Measurements from ENCODE around the gene LHFPL2.
A peak's percentile ranks its signal among the peaks of the same experiment; 100 is the strongest.

Gene LHFPL2

GRCh38 chr5:78568212-78568611 is 80.4 kb downstream of the LHFPL2 start:
- Histone ChIP-seq H3K4me1 (ENCODE audit: control insufficient read depth, insufficient read depth, low read length, poor library complexity, severe bottlenecking) (peaks cover 2% of the 10 kb centered on the region), H3K27ac (ENCODE audit: low read depth, low read length, severe bottlenecking) (peak overlapping the region; percentile 46), H3K36me3 (ENCODE audit: control insufficient read depth, insufficient read depth, low read length) (peaks cover 15% of the 10 kb centered on the region), H3K9me3 (ENCODE audit: control insufficient read depth, low read length) (no peaks in the 10 kb centered on the region), H3K4me3 (ENCODE audit: extremely low read depth, insufficient read depth, low read length, poor library complexity, severe bottlenecking) (no peak overlapping the region)
- WGBS, 2 experiments (ENCODE audit: insufficient coverage in 2 of 2) = 72 to 100% methylated on average over 1 to 5 of the region's 5 CpGs

- WGBS, 2 experiments (ENCODE audit: insufficient coverage in 2 of 2) = 86 to 89% methylated on average over 1 to 2 of the region's 3 CpGs
- Histone ChIP-seq H3K9me3 (ENCODE audit: control insufficient read depth, low read length) (no peaks in the 10 kb centered on the region), H3K4me1 (ENCODE audit: control insufficient read depth, insufficient read depth, low read length, poor library complexity, severe bottlenecking) (peaks cover 2% of the 10 kb centered on the region), H3K36me3 (ENCODE audit: control insufficient read depth, insufficient read depth, low read length) (peaks cover 15% of the 10 kb centered on the region), H3K4me3 (ENCODE audit: extremely low read depth, insufficient read depth, low read length, poor library complexity, severe bottlenecking) (no peak overlapping the region), H3K27ac (ENCODE audit: low read depth, low read length, severe bottlenecking) (peak overlapping the region; percentile 46)
These were observed 81.0 kb downstream of the LHFPL2 start for GRCh38 chr5:78567617-78568016.

GRCh38 chr5:78566747-78567425 is 81.7 kb downstream of the LHFPL2 start:
- 100% methylated on average over 1 of the region's 7 CpGs for WGBS, 2 experiments (ENCODE audit: insufficient coverage in 2 of 2)
- peaks cover 2% of the 10 kb centered on the region for H3K4me1 ChIP-seq (ENCODE audit: control insufficient read depth, insufficient read depth, low read length, poor library complexity, severe bottlenecking)
- H3K36me3 ChIP-seq (ENCODE audit: control insufficient read depth, insufficient read depth, low read length) = peaks cover 15% of the 10 kb centered on the region
- no peak overlapping the region for H3K4me3 ChIP-seq (ENCODE audit: extremely low read depth, insufficient read depth, low read length, poor library complexity, severe bottlenecking)
- no peaks in the 10 kb centered on the region for H3K9me3 ChIP-seq (ENCODE audit: control insufficient read depth, low read length)
- H3K27ac ChIP-seq (ENCODE audit: low read depth, low read length, severe bottlenecking) = no peak overlapping the region

- Histone ChIP-seq H3K9me3 (ENCODE audit: control insufficient read depth, low read length) (no peaks in the 10 kb centered on the region), H3K36me3 (ENCODE audit: control insufficient read depth, insufficient read depth, low read length) (peaks cover 15% of the 10 kb centered on the region), H3K27ac (ENCODE audit: low read depth, low read length, severe bottlenecking) (no peak overlapping the region), H3K4me1 (ENCODE audit: control insufficient read depth, insufficient read depth, low read length, poor library complexity, severe bottlenecking) (peaks cover 2% of the 10 kb centered on the region), H3K4me3 (ENCODE audit: extremely low read depth, insufficient read depth, low read length, poor library complexity, severe bottlenecking) (no peak overlapping the region)
- WGBS, 2 experiments (ENCODE audit: insufficient coverage in 2 of 2) = 100% methylated on average over 1 of the region's 1 CpG
These were observed 83.2 kb downstream of the LHFPL2 start for GRCh38 chr5:78565395-78565794.

GRCh38 chr5:78563621-78564020 is 85.0 kb downstream of the LHFPL2 start:
- no peaks in the 10 kb centered on the region for H3K9me3 ChIP-seq (ENCODE audit: control insufficient read depth, low read length)
- H3K4me3 ChIP-seq (ENCODE audit: extremely low read depth, insufficient read depth, low read length, poor library complexity, severe bottlenecking) = no peak overlapping the region
- H3K4me1 ChIP-seq (ENCODE audit: control insufficient read depth, insufficient read depth, low read length, poor library complexity, severe bottlenecking) = peaks cover 2% of the 10 kb centered on the region
- WGBS, 2 experiments (ENCODE audit: insufficient coverage in 2 of 2) = 69 to 93% methylated on average over 2 of the region's 2 CpGs
- H3K27ac ChIP-seq (ENCODE audit: low read depth, low read length, severe bottlenecking) = no peak overlapping the region
- peaks cover 15% of the 10 kb centered on the region for H3K36me3 ChIP-seq (ENCODE audit: control insufficient read depth, insufficient read depth, low read length)

- Histone ChIP-seq H3K4me3 (ENCODE audit: extremely low read depth, insufficient read depth, low read length, poor library complexity, severe bottlenecking) (no peak overlapping the region), H3K9me3 (ENCODE audit: control insufficient read depth, low read length) (no peaks in the 10 kb centered on the region), H3K36me3 (ENCODE audit: control insufficient read depth, insufficient read depth, low read length) (peaks cover 15% of the 10 kb centered on the region), H3K27ac (ENCODE audit: low read depth, low read length, severe bottlenecking) (no peak overlapping the region), H3K4me1 (ENCODE audit: control insufficient read depth, insufficient read depth, low read length, poor library complexity, severe bottlenecking) (no peaks in the 10 kb centered on the region)
- WGBS, 2 experiments (ENCODE audit: insufficient coverage in 2 of 2) = 71 to 100% methylated on average over 1 to 2 of the region's 3 CpGs
These were observed 85.8 kb downstream of the LHFPL2 start for GRCh38 chr5:78562714-78563330.

GRCh38 chr5:78562001-78562400 is 86.6 kb downstream of the LHFPL2 start:
- 83 to 100% methylated on average over 1 to 3 of the region's 3 CpGs for WGBS, 2 experiments (ENCODE audit: insufficient coverage in 2 of 2)
- no peak overlapping the region for H3K4me3 ChIP-seq (ENCODE audit: extremely low read depth, insufficient read depth, low read length, poor library complexity, severe bottlenecking)
- H3K9me3 ChIP-seq (ENCODE audit: control insufficient read depth, low read length) = no peaks in the 10 kb centered on the region
- no peak overlapping the region for H3K27ac ChIP-seq (ENCODE audit: low read depth, low read length, severe bottlenecking)
- H3K36me3 ChIP-seq (ENCODE audit: control insufficient read depth, insufficient read depth, low read length) = peaks cover 15% of the 10 kb centered on the region
- H3K4me1 ChIP-seq (ENCODE audit: control insufficient read depth, insufficient read depth, low read length, poor library complexity, severe bottlenecking) = no peaks in the 10 kb centered on the region

GRCh38 chr5:78561261-78561660 is 87.3 kb downstream of the LHFPL2 start:
- WGBS, 2 experiments (ENCODE audit: insufficient coverage in 2 of 2) = 93 to 98% methylated on average over 11 to 12 of the region's 12 CpGs
- H3K4me1 ChIP-seq (ENCODE audit: control insufficient read depth, insufficient read depth, low read length, poor library complexity, severe bottlenecking) = no peaks in the 10 kb centered on the region
- H3K36me3 ChIP-seq (ENCODE audit: control insufficient read depth, insufficient read depth, low read length) = peaks cover 15% of the 10 kb centered on the region
- no peaks in the 10 kb centered on the region for H3K9me3 ChIP-seq (ENCODE audit: control insufficient read depth, low read length)
- H3K27ac ChIP-seq (ENCODE audit: low read depth, low read length, severe bottlenecking) = no peak overlapping the region
- no peak overlapping the region for H3K4me3 ChIP-seq (ENCODE audit: extremely low read depth, insufficient read depth, low read length, poor library complexity, severe bottlenecking)

- Histone ChIP-seq H3K27ac (ENCODE audit: low read depth, low read length, severe bottlenecking) (no peak overlapping the region), H3K36me3 (ENCODE audit: control insufficient read depth, insufficient read depth, low read length) (peaks cover 15% of the 10 kb centered on the region), H3K4me1 (ENCODE audit: control insufficient read depth, insufficient read depth, low read length, poor library complexity, severe bottlenecking) (no peaks in the 10 kb centered on the region), H3K4me3 (ENCODE audit: extremely low read depth, insufficient read depth, low read length, poor library complexity, severe bottlenecking) (no peak overlapping the region), H3K9me3 (ENCODE audit: control insufficient read depth, low read length) (no peaks in the 10 kb centered on the region)
- WGBS, 2 experiments (ENCODE audit: insufficient coverage in 2 of 2) = 89 to 92% methylated on average over 3 to 4 of the region's 6 CpGs
These were observed 88.3 kb downstream of the LHFPL2 start for GRCh38 chr5:78560000-78560855.

- no peaks in the 10 kb centered on the region for H3K4me1 ChIP-seq (ENCODE audit: control insufficient read depth, insufficient read depth, low read length, poor library complexity, severe bottlenecking)
- peaks cover 14% of the 10 kb centered on the region for H3K36me3 ChIP-seq (ENCODE audit: control insufficient read depth, insufficient read depth, low read length)
- no peak overlapping the region for H3K4me3 ChIP-seq (ENCODE audit: extremely low read depth, insufficient read depth, low read length, poor library complexity, severe bottlenecking)
- 93 to 100% methylated on average over 2 to 3 of the region's 5 CpGs for WGBS, 2 experiments (ENCODE audit: insufficient coverage in 2 of 2)
- H3K27ac ChIP-seq (ENCODE audit: low read depth, low read length, severe bottlenecking) = no peak overlapping the region
- peaks cover 4% of the 10 kb centered on the region for H3K9me3 ChIP-seq (ENCODE audit: control insufficient read depth, low read length)
These were observed 91.0 kb downstream of the LHFPL2 start for GRCh38 chr5:78557601-78558000.

Measured in mesodermal cell (in vitro differentiated cells).